Ascending aorta (tissue), 2 donors: Measurements from ENCODE around the gene KDM2B. TPM values are rescaled to one million over a fixed set of nuclear protein-coding genes. Genes with fewer than 3 reads are reported as not detected.

Experiments used
- DNase-seq, 2 donors: peaks; one replicate each; pipeline ENCODE4 v3.0.0-alpha.2; 2019; ENCODE audit warnings: low spot score in 2 of 2
- H3K27ac ChIP-seq, 2 donors: fragments of 200-600 bp; sonication (generic); one replicate each; pipeline ENCODE4 v1.5.1; 2016 to 2017; ENCODE audit warnings: mild to moderate bottlenecking in 1 of 2
- H3K27me3 ChIP-seq: fragments of 200-600 bp; sonication (generic); one replicate; pipeline ENCODE4 v1.5.1; 2017
- H3K36me3 ChIP-seq, 2 donors: fragments of 200-600 bp; sonication (generic); one replicate each; pipeline ENCODE4 v1.5.1; 2016
- H3K4me1 ChIP-seq, 2 donors: fragments of 200-600 bp; sonication (generic); one replicate each; pipeline ENCODE4 v1.5.1; 2016 to 2017; ENCODE audit warnings: mild to moderate bottlenecking in 1 of 2
- H3K4me3 ChIP-seq, 2 donors: fragments of 200-600 bp; sonication (generic); one replicate each; pipeline ENCODE4 v1.5.1; 2016 to 2017; ENCODE audit warnings: mild to moderate bottlenecking in 1 of 2
- H3K9me3 ChIP-seq, 2 donors: fragments of 200-600 bp; sonication (generic); one replicate each; pipeline ENCODE4 v1.5.1; 2016
- CTCF ChIP-seq, 3 experiments: fragments of 200-600 bp in 2 of 3; fragments of 450-650 bp in 1 of 3; sonication (generic) in 2 of 3; IDR thresholded peaks; one replicate each; pipeline ENCODE4 v1.5.1; 2016 to 2019; ENCODE audit warnings: antibody characterized with exemption in 3 of 3, mild to moderate bottlenecking in 1 of 3, moderate library complexity in 1 of 3
- intact Hi-C: fragments of 100-400 bp; cut with DNase I; formaldehyde crosslinking; loops from one replicate; pipeline ENCODE4 v1.15.1; 2023
- total RNA-seq: library from RNA; depleted of rRNA; stranded (reverse); fragments of >200 nt; gene quantifications from one replicate; pipeline ENCODE4 v1.1.0, GENCODE V29; 2016

Gene KDM2B
- total RNA-seq, 1 donor from 2014 or later = 17.3 TPM

- no peak for TF ChIP-seq CTCF (IDR thresholded peaks at IDR 0.05)
- Histone ChIP-seq H3K27me3 (no peaks in the 10 kb centered on the region), H3K36me3 (no peaks in the 10 kb centered on the region), H3K4me1 (peaks cover 5 to 7% of the 10 kb centered on the region in 2 donors), H3K9me3 (no peaks in the 10 kb centered on the region), H3K4me3 (peak overlapping the region in 1 of 2 donors; percentile 12), H3K27ac (peak overlapping the region; percentile 69 to 82)
- intact Hi-C loops = no loop called here
- DNase-seq = no peak
Observed at GRCh38 chr12:121610239-121611149, 29.7 kb upstream of the KDM2B start.

GRCh38 chr12:121608301-121608700, 27.5 kb upstream of the KDM2B start:
- intact Hi-C loops = no loop called here
- DNase-seq = no peak
- Histone ChIP-seq H3K4me1 (peaks cover 5 to 7% of the 10 kb centered on the region in 2 donors), H3K27ac (no peak overlapping the region), H3K27me3 (no peaks in the 10 kb centered on the region), H3K36me3 (no peaks in the 10 kb centered on the region), H3K9me3 (no peaks in the 10 kb centered on the region), H3K4me3 (no peak overlapping the region)
- no peak for TF ChIP-seq CTCF (IDR thresholded peaks at IDR 0.05)

- Histone ChIP-seq H3K9me3 (no peaks in the 10 kb centered on the region), H3K27ac (no peak overlapping the region), H3K4me3 (no peak overlapping the region), H3K4me1 (no peaks in the 10 kb centered on the region), H3K27me3 (no peaks in the 10 kb centered on the region), H3K36me3 (no peaks in the 10 kb centered on the region)
- intact Hi-C loops = no loop called here
- TF ChIP-seq CTCF (IDR thresholded peaks at IDR 0.05) = no peak
- no peak for DNase-seq
Observed at GRCh38 chr12:121603581-121603980, 22.8 kb upstream of the KDM2B start.

- DNase-seq = no peak
- no peaks in the 10 kb centered on the region for H3K4me1 ChIP-seq
- intact Hi-C loops = no loop called here
Observed at GRCh38 chr12:121602766-121603165, 21.9 kb upstream of the KDM2B start.

GRCh38 chr12:121600702-121601336, 20.0 kb upstream of the KDM2B start:
- Histone ChIP-seq H3K27me3 (no peaks in the 10 kb centered on the region), H3K36me3 (no peaks in the 10 kb centered on the region), H3K4me1 (no peaks in the 10 kb centered on the region), H3K27ac (no peak overlapping the region), H3K4me3 (no peak overlapping the region), H3K9me3 (no peaks in the 10 kb centered on the region)
- intact Hi-C loops = no loop called here
- TF ChIP-seq CTCF (IDR thresholded peaks at IDR 0.05) = no peak
- DNase-seq = no peak

More at GRCh38 chr12:121602766-121603165, 21.9 kb upstream of the KDM2B start:
- Histone ChIP-seq H3K9me3 (no peaks in the 10 kb centered on the region), H3K27ac (no peak overlapping the region), H3K27me3 (no peaks in the 10 kb centered on the region), H3K4me3 (no peak overlapping the region), H3K36me3 (no peaks in the 10 kb centered on the region)
- TF ChIP-seq CTCF (IDR thresholded peaks at IDR 0.05) = no peak
